Vagina (tissue), 2 donors: ENCODE measurements around the gene HIBCH. TPM values are rescaled to one million over a fixed set of nuclear protein-coding genes. Genes with fewer than 3 reads are reported as not detected.

ENCODE experiments used
- DNase-seq, 2 donors: peaks; one replicate each; pipeline ENCODE4 v3.0.0-alpha.2; 2017; ENCODE audit errors: extremely low spot score in 2 of 2
- H3K27ac ChIP-seq: fragments of 200-600 bp; sonication (generic); one replicate; pipeline ENCODE4 v1.5.1; 2019
- H3K27me3 ChIP-seq: fragments of 200-600 bp; sonication (generic); one replicate; pipeline ENCODE4 v1.5.1; 2019
- H3K36me3 ChIP-seq, 2 donors: fragments of 200-600 bp; sonication (generic); one replicate each; pipeline ENCODE4 v1.5.1; 2017 to 2019
- H3K4me1 ChIP-seq: fragments of 200-600 bp; sonication (generic); one replicate; pipeline ENCODE4 v1.5.1; 2019
- H3K4me3 ChIP-seq, 2 donors: fragments of 200-600 bp; sonication (generic); 1 replicate in 1 of 2; 2 replicates in 1 of 2; pipeline ENCODE4 v1.5.1; 2016 to 2019
- H3K9me3 ChIP-seq: fragments of 200-600 bp; sonication (generic); one replicate; pipeline ENCODE4 v1.5.1; 2019
- POLR2A ChIP-seq, 2 donors: fragments of 450-650 bp; IDR thresholded peaks; one replicate each; pipeline ENCODE4 v1.6.1; 2017; ENCODE audit warnings: antibody characterized with exemption in 2 of 2, mild to moderate bottlenecking in 2 of 2, moderate library complexity in 2 of 2
- POLR2AphosphoS5 ChIP-seq, 2 donors: sonication (generic); formaldehyde crosslinking; IDR thresholded peaks; one replicate each; pipeline ENCODE4 v1.9.0; 2017; ENCODE audit warnings: antibody characterized with exemption in 2 of 2, mild to moderate bottlenecking in 2 of 2, low read depth in 1 of 2; ENCODE audit not compliant: insufficient read depth in 1 of 2
- intact Hi-C: fragments of 100-400 bp; cut with DNase I; formaldehyde crosslinking; loops from one replicate; pipeline ENCODE4 v1.15.1; 2023
- total RNA-seq: library from RNA; depleted of rRNA; stranded (reverse); fragments of >200 nt; gene quantifications from one replicate; pipeline ENCODE4 v1.2.3, GENCODE V29; 2016
- TF ChIP-seq, protein P1 (sequence below), 3 experiments: fragments of 450-650 bp in 2 of 3; fragments of 200-600 bp in 1 of 3; sonication (generic) in 1 of 3; IDR thresholded peaks; one replicate each; pipeline ENCODE4 v1.5.1; 2017 to 2019; ENCODE audit warnings: antibody characterized with exemption in 3 of 3, mild to moderate bottlenecking in 2 of 3, moderate library complexity in 2 of 3

Gene HIBCH
- total RNA-seq, 1 donor from 2014 or later: 25.0 TPM

DNA sequence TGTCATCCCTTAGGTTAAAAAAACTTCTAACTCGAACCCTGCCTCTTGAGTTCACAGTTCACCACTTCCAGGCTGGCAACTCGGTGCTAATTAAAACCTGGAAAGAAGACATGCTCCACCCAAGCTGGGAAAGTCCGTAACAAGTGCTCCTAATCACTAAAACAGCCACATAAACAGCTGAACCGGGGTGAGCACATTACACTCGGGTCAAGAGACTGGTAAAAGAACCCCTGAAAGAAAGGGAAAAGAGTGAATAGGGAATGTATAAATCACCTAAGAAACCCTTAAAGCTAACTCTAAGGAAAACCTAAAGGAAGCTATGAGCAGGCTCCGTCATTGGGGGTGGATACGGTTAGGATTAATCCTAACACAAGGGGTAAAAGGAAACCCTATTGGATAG, 102.0 kb downstream of the HIBCH start:
- Histone ChIP-seq H3K4me3 (no peak overlapping the region), H3K27ac (no peak overlapping the region), H3K9me3 (no peaks in the 10 kb centered on the region), H3K4me1 (peaks cover 43% of the 10 kb centered on the region), H3K27me3 (no peaks in the 10 kb centered on the region), H3K36me3 (no peaks in the 10 kb centered on the region)
- no peak for DNase-seq
- intact Hi-C loops: no loop called here
- TF ChIP-seq POLR2AphosphoS5 (IDR thresholded peaks at IDR 0.05; ENCODE audit: insufficient read depth in 1 of 2, low read depth in 1 of 2) (no peak), POLR2A (IDR thresholded peaks at IDR 0.05) (no peak)
- TF ChIP-seq, protein P1, sequence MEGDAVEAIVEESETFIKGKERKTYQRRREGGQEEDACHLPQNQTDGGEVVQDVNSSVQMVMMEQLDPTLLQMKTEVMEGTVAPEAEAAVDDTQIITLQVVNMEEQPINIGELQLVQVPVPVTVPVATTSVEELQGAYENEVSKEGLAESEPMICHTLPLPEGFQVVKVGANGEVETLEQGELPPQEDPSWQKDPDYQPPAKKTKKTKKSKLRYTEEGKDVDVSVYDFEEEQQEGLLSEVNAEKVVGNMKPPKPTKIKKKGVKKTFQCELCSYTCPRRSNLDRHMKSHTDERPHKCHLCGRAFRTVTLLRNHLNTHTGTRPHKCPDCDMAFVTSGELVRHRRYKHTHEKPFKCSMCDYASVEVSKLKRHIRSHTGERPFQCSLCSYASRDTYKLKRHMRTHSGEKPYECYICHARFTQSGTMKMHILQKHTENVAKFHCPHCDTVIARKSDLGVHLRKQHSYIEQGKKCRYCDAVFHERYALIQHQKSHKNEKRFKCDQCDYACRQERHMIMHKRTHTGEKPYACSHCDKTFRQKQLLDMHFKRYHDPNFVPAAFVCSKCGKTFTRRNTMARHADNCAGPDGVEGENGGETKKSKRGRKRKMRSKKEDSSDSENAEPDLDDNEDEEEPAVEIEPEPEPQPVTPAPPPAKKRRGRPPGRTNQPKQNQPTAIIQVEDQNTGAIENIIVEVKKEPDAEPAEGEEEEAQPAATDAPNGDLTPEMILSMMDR (IDR thresholded peaks at IDR 0.05): no peak

- Histone ChIP-seq H3K36me3 (no peaks in the 10 kb centered on the region), H3K27ac (peak overlapping the region; percentile 61), H3K4me1 (peaks cover 43% of the 10 kb centered on the region), H3K9me3 (no peaks in the 10 kb centered on the region), H3K27me3 (no peaks in the 10 kb centered on the region), H3K4me3 (no peak overlapping the region)
- intact Hi-C loops: no loop called here
- DNase-seq: no peak
- no peak for TF ChIP-seq POLR2AphosphoS5 (IDR thresholded peaks at IDR 0.05; ENCODE audit: insufficient read depth in 1 of 2, low read depth in 1 of 2)
These were observed 102.8 kb downstream of the HIBCH start for GRCh38 chr2:190216829-190217228.

GRCh38 chr2:190215620-190216019, 104.0 kb downstream of the HIBCH start:
- no peaks in the 10 kb centered on the region for H3K9me3 ChIP-seq
- TF ChIP-seq POLR2AphosphoS5 (IDR thresholded peaks at IDR 0.05; ENCODE audit: insufficient read depth in 1 of 2, low read depth in 1 of 2): no peak
- TF ChIP-seq POLR2A (IDR thresholded peaks at IDR 0.05): no peak
- TF ChIP-seq, protein P1 (IDR thresholded peaks at IDR 0.05): no peak
- H3K4me1 ChIP-seq: peaks cover 43% of the 10 kb centered on the region
- no peak overlapping the region for H3K4me3 ChIP-seq
- intact Hi-C loops: no loop called here
- DNase-seq: no peak
- no peaks in the 10 kb centered on the region for H3K27me3 ChIP-seq
- H3K27ac ChIP-seq: peak overlapping the region; percentile 61
- peaks cover 0 to 6% of the 10 kb centered on the region in 2 donors for H3K36me3 ChIP-seq

GRCh38 chr2:190214426-190215194, 105.0 kb downstream of the HIBCH start:
- intact Hi-C loops: no loop called here
- Histone ChIP-seq H3K27ac (peak overlapping the region; percentile 61), H3K36me3 (peaks cover 0 to 6% of the 10 kb centered on the region in 2 donors), H3K9me3 (no peaks in the 10 kb centered on the region), H3K27me3 (no peaks in the 10 kb centered on the region), H3K4me3 (no peak overlapping the region), H3K4me1 (peaks cover 43% of the 10 kb centered on the region)
- no peak for DNase-seq
- no peak for TF ChIP-seq POLR2A (IDR thresholded peaks at IDR 0.05)

GRCh38 chr2:190213441-190214335, 105.9 kb downstream of the HIBCH start:
- peak overlapping the region; percentile 61 for H3K27ac ChIP-seq
- peaks cover 0 to 6% of the 10 kb centered on the region in 2 donors for H3K36me3 ChIP-seq
- H3K27me3 ChIP-seq: no peaks in the 10 kb centered on the region
- H3K9me3 ChIP-seq: no peaks in the 10 kb centered on the region
- no peak for DNase-seq
- intact Hi-C loops: no loop called here
- no peak overlapping the region for H3K4me3 ChIP-seq
- H3K4me1 ChIP-seq: peaks cover 43% of the 10 kb centered on the region
- TF ChIP-seq POLR2AphosphoS5 (IDR thresholded peaks at IDR 0.05; ENCODE audit: insufficient read depth in 1 of 2, low read depth in 1 of 2) (no peak), POLR2A (IDR thresholded peaks at IDR 0.05) (no peak)
- TF ChIP-seq, protein P1 (IDR thresholded peaks at IDR 0.05): no peak
